K562 (cell line): ENCODE results near the gene SLC35D2. TPM values are rescaled to one million over a fixed set of nuclear protein-coding genes. Genes with fewer than 3 reads are reported as not detected.

Experiments
- ATAC-seq: fragments of 200-7000 bp; cut with Tn5 transposase; 3 replicates; pipeline ENCODE4 v1.9.1; 2020; ENCODE audit warnings: moderate library complexity
- BruUV-seq: library from RNA; stranded (reverse); fragments of 400-500 nt; replicated peaks from 2 replicates; lab custom pipeline; 2021; lab: Mats Ljungman, UMichigan
- CTCF ChIA-PET: fragments of 300-600 bp; formaldehyde crosslinking; extraction: SDS; loops from one replicate; lab custom pipeline; 2021; ENCODE audit warnings: low intra/inter-chr PET ratio; lab: Yijun Ruan, JAX
- POLR2A ChIA-PET: fragments of 300-600, 350-650 bp; sonication (Branson Sonifier 250); formaldehyde crosslinking; extraction: SDS; loops from one replicate; lab custom pipeline; 2021; ENCODE audit warnings: antibody characterized with exemption, inconsistent platforms; lab: Yijun Ruan, JAX
- DNase-seq, 4 experiments: peaks; one replicate each; pipeline versions ENCODE4 v3.0.0 to v3.0.0-alpha.2; 2011 to 2018; ENCODE audit warnings: low spot score in 3 of 4, mixed read lengths in 3 of 4; ENCODE audit errors: extremely low read depth in 1 of 4
- FAIRE-seq: peaks from 2 replicates; lab custom pipeline; 2011; peaks lifted over from hg19 to GRCh38; lab: Jason Lieb, UNC
- H2AFZ ChIP-seq: 2 replicates; pipeline ENCODE4 v1.6.0; 2011; ENCODE audit warnings: low read depth, low read length, control low read depth, inconsistent platforms
- H3K27ac ChIP-seq: fragments of 200-600 bp; 3 replicates; pipeline ENCODE4 v1.8.0; 2011; ENCODE audit warnings: low read depth, mild to moderate bottlenecking, control low read depth, inconsistent platforms, low read length, moderate library complexity, mixed read lengths; ENCODE audit errors: extremely low read depth
- H3K27me3 ChIP-seq, 2 experiments: fragments of 300-600 bp in 1 of 2; 2 replicates in 1 of 2; 3 replicates in 1 of 2; pipeline versions ENCODE4 v1.6.0 to v1.8.0; 2011; ENCODE audit warnings: inconsistent platforms in 2 of 2, low read length in 2 of 2, mild to moderate bottlenecking in 1 of 2, mixed read lengths in 1 of 2, moderate library complexity in 1 of 2; ENCODE audit not compliant: control insufficient read depth in 2 of 2, insufficient read depth in 2 of 2
- H3K36me3 ChIP-seq: fragments of 300-600 bp; 3 replicates; pipeline ENCODE4 v1.8.0; 2011; ENCODE audit warnings: mild to moderate bottlenecking, low read length, inconsistent platforms; ENCODE audit not compliant: control insufficient read depth, insufficient read depth
- H3K4me1 ChIP-seq, 2 experiments: fragments of 200-600 bp in 1 of 2; replicated peaks in 1 of 2; 2 replicates in 1 of 2; 3 replicates in 1 of 2; pipeline versions ENCODE4 v1.5.1 to v1.8.0; 2011; ENCODE audit warnings: inconsistent platforms in 2 of 2, low read length in 2 of 2, mild to moderate bottlenecking in 1 of 2, mixed read lengths in 1 of 2, moderate library complexity in 1 of 2; ENCODE audit not compliant: control insufficient read depth in 2 of 2, insufficient read depth in 2 of 2
- H3K4me2 ChIP-seq: 2 replicates; pipeline ENCODE4 v1.6.1; 2011; ENCODE audit warnings: low read length, control low read depth, inconsistent platforms, mixed read lengths; ENCODE audit not compliant: insufficient read depth
- H3K4me3 ChIP-seq: fragments of 200-600 bp; sonication (generic), shearing (Covaris generic); 2 replicates; pipeline ENCODE4 v1.5.1; 2016; ENCODE audit warnings: control low read depth, inconsistent platforms
- H3K79me2 ChIP-seq: fragments of 200-600 bp; 3 replicates; pipeline ENCODE4 v1.8.0; 2011; ENCODE audit warnings: low read length, inconsistent platforms; ENCODE audit not compliant: control insufficient read depth, insufficient read depth
- H3K9ac ChIP-seq, 2 experiments: 2 replicates each; pipeline versions ENCODE4 v1.6.0 to v1.6.1; 2011; ENCODE audit warnings: low read depth in 2 of 2, low read length in 2 of 2, control low read depth in 1 of 2, inconsistent platforms in 1 of 2, mild to moderate bottlenecking in 1 of 2, mixed read lengths in 1 of 2; ENCODE audit not compliant: insufficient read depth in 1 of 2
- H3K9me1 ChIP-seq: one replicate; pipeline ENCODE4 v1.6.0; 2011; ENCODE audit warnings: inconsistent platforms, mild to moderate bottlenecking, low read length, moderate library complexity; ENCODE audit not compliant: control insufficient read depth, insufficient read depth
- H3K9me3 ChIP-seq: replicated peaks from 2 replicates; pipeline ENCODE4 v1.5.1; 2011; ENCODE audit warnings: low read depth, low read length, inconsistent platforms; ENCODE audit not compliant: control insufficient read depth, insufficient read depth
- H4K20me1 ChIP-seq: replicated peaks from 2 replicates; pipeline ENCODE4 v1.6.1; 2011; ENCODE audit warnings: low read length, inconsistent platforms, mixed read lengths; ENCODE audit not compliant: control insufficient read depth, insufficient read depth
- E4F1 ChIP-seq: fragments of 250-450 bp; sonication (Bioruptor Pico); IDR thresholded peaks from 2 replicates; pipeline ENCODE4 v1.5.0; 2021; ENCODE audit warnings: mild to moderate bottlenecking, borderline replicate concordance
- EGR1 ChIP-seq: fragments of 450-650 bp; conservative IDR thresholded peaks from 2 replicates; pipeline ENCODE4 v1.6.1; 2017; ENCODE audit warnings: mild to moderate bottlenecking
- FOXO4 ChIP-seq: fragments of 450-650 bp; formaldehyde crosslinking; IDR thresholded peaks from 2 replicates; pipeline ENCODE4 v1.4.0; 2020; ENCODE audit warnings: mild to moderate bottlenecking, moderate library complexity
- GTF2B ChIP-seq: IDR thresholded peaks from 2 replicates; pipeline ENCODE4 v1.6.1; 2011; ENCODE audit not compliant: insufficient read length; ENCODE audit errors: extremely low read depth
- HMG20B ChIP-seq: fragments of 250-450 bp; sonication (Bioruptor Pico); IDR thresholded peaks from 2 replicates; pipeline ENCODE4 v1.5.0; 2021; ENCODE audit warnings: mild to moderate bottlenecking
- HOXB6 ChIP-seq: fragments of 250-450 bp; sonication (Bioruptor Pico); IDR thresholded peaks from 2 replicates; pipeline ENCODE4 v1.5.1; 2022; ENCODE audit warnings: mild to moderate bottlenecking, borderline replicate concordance
- NCOA2 ChIP-seq, 2 experiments: fragments of 450-650 bp; IDR thresholded peaks; 2 replicates each; pipeline ENCODE4 v1.6.1; 2018; ENCODE audit warnings: mild to moderate bottlenecking in 2 of 2, moderate library complexity in 1 of 2; ENCODE audit not compliant: partially characterized antibody in 2 of 2
- SP2 ChIP-seq: IDR thresholded peaks from 2 replicates; pipeline ENCODE4 v1.6.1; 2011; ENCODE audit warnings: mild to moderate bottlenecking, low read depth, low read length, moderate library complexity; ENCODE audit not compliant: poor library complexity, severe bottlenecking; ENCODE audit errors: extremely low read depth
- USF1 ChIP-seq: sonication (generic); formaldehyde crosslinking; IDR thresholded peaks from 2 replicates; pipeline ENCODE4 v1.9.0; 2022; ENCODE audit warnings: mild to moderate bottlenecking, missing genetic modification reagents
- XRCC4 ChIP-seq: IDR thresholded peaks from one replicate; pipeline ENCODE4 v1.6.1; 2011; ENCODE audit not compliant: insufficient read depth, insufficient read length; ENCODE audit errors: extremely low read depth
- YBX1 ChIP-seq: fragments of 450-650 bp; IDR thresholded peaks from 2 replicates; pipeline ENCODE4 v1.7.1; 2016; ENCODE audit warnings: mild to moderate bottlenecking
- ZNF511 ChIP-seq: sonication (generic); formaldehyde crosslinking; IDR thresholded peaks from 2 replicates; pipeline ENCODE4 v1.8.0; 2022; ENCODE audit warnings: mild to moderate bottlenecking, missing genetic modification reagents
- ZNF77 ChIP-seq: fragments of 250-450 bp; sonication (Bioruptor Pico); IDR thresholded peaks from 2 replicates; pipeline ENCODE4 v1.5.0; 2020
- WGBS: fragments of 100-300 bp; shearing (Covaris generic); methylation state at CpG from one replicate; pipeline ENCODE4 v1.1.6; 2016; ENCODE audit warnings: low coverage, mixed read lengths; ENCODE audit not compliant: insufficient coverage; ENCODE audit errors: missing lambda C conversion rate; 5-methylcytosine and 5-hydroxymethylcytosine counted together
- in situ Hi-C: fragments of 300-500 bp; cut with MboI; formaldehyde crosslinking; loops from 4 replicates; pipeline ENCODE4 v1.15.0; 2018; ENCODE audit warnings: inconsistent platforms, mixed read lengths
- intact Hi-C: fragments of 100-400 bp; cut with micrococcal nuclease; formaldehyde crosslinking; loops from 2 replicates; pipeline ENCODE4 v1.14.2; 2022
- polyA plus RNA-seq, 8 experiments: library from polyadenylated mRNA; depleted of rRNA in 4 of 8; stranded (reverse) in 5 of 8; unstranded in 3 of 8; fragments of >200 nt; fragmentation: Nextera tagmentation in 2 of 8; fragmentation: Illumina TruSeq in 1 of 8; extraction: Ambion mirVana in 2 of 8; extraction: Trizol in 1 of 8; gene quantifications; 2 replicates each; pipeline versions ENCODE4 v1.2.1 to v1.2.3, GENCODE V29; 2011 to 2014; ENCODE audit warnings: inconsistent platforms in 1 of 8, missing spikeins in 1 of 8
- total RNA-seq, 7 experiments: library from RNA; depleted of rRNA in 6 of 7; stranded (reverse); fragments of >200 nt in 6 of 7; fragmentation: Illumina TruSeq in 2 of 7; extraction: Trizol in 2 of 7; gene quantifications; 2 replicates each; pipeline versions ENCODE4 v1.2.1 to v1.2.3, GENCODE V29; 2011 to 2021; ENCODE audit warnings: low replicate concordance in 1 of 7

SLC35D2 gene
- total and polyA plus RNA-seq, 9 of the 15 experiments (the other 6 are each of a cell fraction or from before 2014, with no cell fraction given) = 2.9 to 14.9 (median 11.7) TPM

- H2AFZ ChIP-seq = peak overlapping the region; percentile 36; the same call in 1 of the 2 replicates
- ChIA-PET POLR2A (interaction anchor here (0.6 to 1.0 kb wide), 2 partner anchors 24 to 131 kb away, joined by 3 to 4 read pairs; no protein-coding TSS in a partner anchor), CTCF (no interaction called here)
- 0 out of 5 replicates have a peak, but pooled peaks cover 0 to 5% of the 10 kb centered on the region in 2 experiments for H3K27me3 ChIP-seq
- no peak overlapping the region for H3K9ac ChIP-seq
- no peak overlapping the region for H3K4me2 ChIP-seq
- no peaks in the 10 kb centered on the region for H4K20me1 ChIP-seq
- H3K9me3 ChIP-seq = no peaks in the 10 kb centered on the region; the same call in none of the 2 replicates
- H3K79me2 ChIP-seq = no peaks in the 10 kb centered on the region
- peaks cover 5 to 17% of the 10 kb centered on the region in 2 experiments for H3K4me1 ChIP-seq
- in situ Hi-C loops = no loop called here
- no peak for ATAC-seq
- H3K27ac ChIP-seq = no peak overlapping the region; the same call in 2 of the 3 replicates
- no peak for DNase-seq
- 58% methylated on average over 5 of the region's 5 CpGs for WGBS
- H3K9me1 ChIP-seq = no peaks in the 10 kb centered on the region
- intact Hi-C loops = loop anchor here (5.0 kb wide), 1 partner anchor 74 kb away; the partner anchor contains the start of gene ZNF367
- no peak for TF ChIP-seq XRCC4
- no peak for TF ChIP-seq YBX1
- TF ChIP-seq SP2 = no peak
- TF ChIP-seq ZNF511 (CRISPR knock-in tag) = no peak
- no peak for TF ChIP-seq GTF2B
- no peak for TF ChIP-seq HMG20B (CRISPR knock-in tag)
- no peak for TF ChIP-seq E4F1 (CRISPR knock-in tag)
- no peak for TF ChIP-seq USF1
- TF ChIP-seq NCOA2 (IDR thresholded peaks at IDR 0.05; ENCODE audit: partially characterized antibody in 2 of 2) = no peak
- no peak for TF ChIP-seq HOXB6 (CRISPR knock-in tag)
- no peak for TF ChIP-seq FOXO4 (CRISPR knock-in tag)
- no peak for TF ChIP-seq EGR1
- TF ChIP-seq ZNF77 (CRISPR knock-in tag) = no peak
- no peaks in the 10 kb centered on the region for H3K36me3 ChIP-seq
- no peak for FAIRE-seq
- BruUV-seq = no TSS peak
- H3K4me3 ChIP-seq = no peak overlapping the region
Measured at GRCh38 chr9:96343515-96344360, 39.8 kb downstream of the SLC35D2 start.
